Activated T-cell treated with anti-CD3 and anti-CD28 coated beads, Interleukin-2, amount 50 U/mL, for 1 hour (primary cell): ENCODE measurements around the gene CDH22.

ENCODE experiments used
- DNase-seq: peaks from one replicate; pipeline ENCODE4 v3.0.0-alpha.2; 2020

CDH22 gene

DNA sequence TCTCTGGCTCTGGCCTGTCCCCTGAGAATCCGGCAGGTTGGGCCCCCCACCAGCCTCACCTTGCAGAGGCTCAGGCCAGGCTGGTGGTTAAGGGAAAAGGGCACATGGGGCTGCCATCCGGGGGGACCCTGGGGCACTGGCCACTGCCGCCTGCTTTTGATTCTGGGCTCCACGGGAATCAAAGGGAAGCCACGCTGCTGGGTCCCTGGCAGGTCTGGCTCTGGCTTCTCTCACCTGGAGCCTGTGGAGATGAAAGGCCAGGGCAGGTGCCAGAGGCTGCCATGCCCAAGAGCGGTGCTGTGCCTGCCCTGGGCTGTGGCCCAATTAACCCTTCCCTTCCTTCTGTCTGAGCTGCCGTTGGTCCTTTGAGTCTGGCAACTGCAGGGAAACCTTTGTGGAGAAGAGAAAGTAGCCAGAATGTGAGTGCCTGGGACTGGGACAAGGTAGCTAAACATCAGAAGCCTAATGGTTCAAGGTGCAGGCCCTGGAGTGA lies 9.4 kb upstream of the CDH22 start:
- DNase-seq, result no peak

- DNase-seq, result no peak
Observed at GRCh38 chr20:46316984-46317684, 8.8 kb upstream of the CDH22 start.

- no peak for DNase-seq
Observed at GRCh38 chr20:46315311-46315710, 7.0 kb upstream of the CDH22 start.

DNA sequence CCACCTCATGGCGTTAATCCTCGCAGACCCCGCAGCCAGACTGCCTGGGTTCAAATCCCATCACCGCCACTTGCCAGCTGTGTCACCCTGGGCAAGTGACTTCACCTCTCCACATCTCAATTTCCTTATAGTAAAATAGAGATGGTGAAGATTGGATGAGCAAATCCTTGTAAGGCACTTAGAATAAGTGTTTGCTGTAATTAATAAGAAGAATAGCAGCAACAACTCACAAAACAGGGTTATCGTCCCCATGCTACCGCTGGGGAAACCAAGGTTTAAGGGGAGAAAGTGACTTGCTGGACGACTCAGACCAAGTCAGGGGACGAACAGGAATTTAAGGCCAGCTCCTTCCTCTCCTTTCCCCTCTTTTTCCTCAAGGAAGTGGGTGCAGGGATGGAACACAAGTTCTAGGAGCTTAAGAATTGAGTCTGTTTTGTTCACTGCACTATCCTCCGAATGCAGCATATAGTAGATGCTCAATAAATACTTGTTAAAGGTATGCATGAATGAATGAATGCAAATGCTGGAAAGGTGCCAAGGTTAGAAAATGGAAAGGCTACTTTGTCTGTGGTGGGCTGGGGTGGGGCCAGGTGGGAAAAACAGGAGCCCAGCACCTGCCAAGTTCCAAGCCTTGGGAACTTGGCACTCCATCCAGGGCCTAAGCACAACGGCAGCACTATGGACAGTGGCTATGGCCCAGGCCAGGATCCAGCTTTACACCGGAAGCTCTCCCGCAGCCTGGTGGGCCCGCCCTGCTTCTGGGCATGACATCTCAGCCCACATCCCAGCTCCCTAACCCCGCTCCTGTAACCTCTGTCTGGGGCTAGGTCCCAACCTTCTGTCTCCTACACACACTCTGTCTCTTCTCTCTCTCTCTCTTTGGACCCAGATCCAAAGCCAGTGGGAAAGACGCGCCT lies 4.9 kb upstream of the CDH22 start:
- DNase-seq, result no peak

DNA sequence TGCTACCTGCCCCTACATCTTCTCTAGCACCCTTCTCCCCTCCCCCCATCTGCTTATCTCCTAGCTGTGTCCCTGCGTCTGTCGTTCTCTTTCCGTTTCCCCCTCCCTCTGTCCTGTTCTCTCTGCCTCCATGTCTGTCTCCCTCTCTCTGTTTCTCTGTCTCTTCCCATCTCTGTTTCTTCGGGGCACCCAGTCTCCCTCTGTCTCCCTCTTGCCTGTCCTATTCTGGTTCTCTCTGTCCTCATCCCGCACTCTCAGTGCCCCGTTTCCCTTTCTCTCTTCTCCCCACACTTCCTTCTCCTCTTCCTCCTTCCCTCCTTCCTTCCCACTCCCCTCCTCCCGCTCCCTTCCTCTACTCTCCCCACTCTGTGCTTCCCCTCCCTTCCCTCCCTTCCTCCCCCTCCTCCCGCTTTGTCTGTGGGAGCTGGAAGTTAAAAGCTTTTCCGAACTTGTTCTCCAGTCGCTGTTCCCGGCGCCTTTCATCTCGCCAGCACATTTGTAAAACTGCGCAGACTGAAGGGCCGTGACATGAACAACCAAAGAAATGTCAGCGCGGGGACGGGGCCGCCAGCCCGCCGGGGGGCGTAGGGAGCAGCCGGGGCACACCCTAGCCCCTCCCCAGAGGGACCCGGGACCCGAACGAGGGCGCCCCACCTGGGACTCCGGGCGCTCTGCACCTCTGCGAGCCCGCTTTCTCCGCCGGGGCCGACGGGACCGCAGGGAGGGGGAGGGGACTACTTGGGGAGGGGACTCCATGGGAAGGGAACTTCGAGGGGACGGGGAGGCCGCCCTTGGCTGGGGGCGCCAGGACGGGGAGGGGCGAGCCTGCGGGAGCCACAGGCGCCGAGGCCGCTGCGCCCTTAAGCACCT lies 4.0 kb upstream of the CDH22 start:
- DNase-seq, result peak; percentile 25

DNA sequence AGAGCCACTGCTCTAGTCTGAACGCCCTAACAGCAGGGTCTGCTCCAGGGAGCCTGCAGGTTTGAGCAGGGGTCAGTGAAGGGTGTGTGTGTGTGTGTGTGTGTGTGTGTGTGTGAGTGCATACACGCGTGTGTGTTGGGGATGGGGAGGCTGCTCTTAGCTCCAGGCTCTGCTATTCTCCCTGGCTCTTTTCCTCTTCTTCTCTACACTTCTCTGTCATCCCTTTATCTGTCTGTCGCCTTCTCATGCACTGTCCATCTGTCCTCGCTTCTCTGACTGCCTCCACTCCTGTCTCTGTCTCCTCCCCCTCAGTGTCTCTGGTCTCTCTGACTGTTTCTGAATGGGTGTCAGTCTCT lies 3.4 kb upstream of the CDH22 start:
- DNase-seq, result no peak

- DNase-seq, result no peak
Observed at GRCh38 chr20:46311039-46311650, 2.8 kb upstream of the CDH22 start.

DNA sequence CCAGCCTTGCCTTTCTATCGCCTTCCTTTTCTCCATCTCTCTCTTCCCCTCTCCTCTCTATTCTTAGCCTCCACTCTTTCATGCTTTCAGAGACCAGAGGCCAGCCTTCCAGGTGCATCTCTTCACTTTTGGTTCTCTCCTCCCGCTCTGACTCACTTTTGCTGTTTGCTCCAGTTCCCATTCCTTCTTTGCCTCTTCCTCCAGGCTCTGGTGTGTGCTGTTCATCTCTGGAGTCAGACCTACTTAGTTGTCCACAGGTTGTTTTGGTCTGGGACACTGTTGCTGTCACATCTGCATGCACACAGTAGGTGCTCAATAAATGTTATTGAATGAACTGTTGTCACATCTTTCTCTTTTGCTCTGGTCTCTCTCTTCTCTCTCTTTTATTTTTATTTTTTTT lies 1.6 kb upstream of the CDH22 start:
- no peak for DNase-seq

DNA sequence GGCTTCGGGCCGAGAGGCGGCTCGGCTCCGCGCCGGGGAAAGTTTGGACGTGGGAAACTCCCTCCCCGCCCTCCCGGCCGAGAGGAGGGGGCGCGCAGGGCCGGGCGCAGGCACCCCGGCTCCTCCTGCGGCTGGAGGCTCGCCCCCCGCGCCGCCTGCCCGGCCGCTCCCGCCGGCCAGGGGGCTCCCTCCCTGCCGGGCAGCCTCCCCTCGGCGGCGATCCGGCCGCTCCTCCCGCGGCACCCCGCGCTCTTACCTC lies 370 bp downstream of the CDH22 start:
- DNase-seq, result no peak

DNA sequence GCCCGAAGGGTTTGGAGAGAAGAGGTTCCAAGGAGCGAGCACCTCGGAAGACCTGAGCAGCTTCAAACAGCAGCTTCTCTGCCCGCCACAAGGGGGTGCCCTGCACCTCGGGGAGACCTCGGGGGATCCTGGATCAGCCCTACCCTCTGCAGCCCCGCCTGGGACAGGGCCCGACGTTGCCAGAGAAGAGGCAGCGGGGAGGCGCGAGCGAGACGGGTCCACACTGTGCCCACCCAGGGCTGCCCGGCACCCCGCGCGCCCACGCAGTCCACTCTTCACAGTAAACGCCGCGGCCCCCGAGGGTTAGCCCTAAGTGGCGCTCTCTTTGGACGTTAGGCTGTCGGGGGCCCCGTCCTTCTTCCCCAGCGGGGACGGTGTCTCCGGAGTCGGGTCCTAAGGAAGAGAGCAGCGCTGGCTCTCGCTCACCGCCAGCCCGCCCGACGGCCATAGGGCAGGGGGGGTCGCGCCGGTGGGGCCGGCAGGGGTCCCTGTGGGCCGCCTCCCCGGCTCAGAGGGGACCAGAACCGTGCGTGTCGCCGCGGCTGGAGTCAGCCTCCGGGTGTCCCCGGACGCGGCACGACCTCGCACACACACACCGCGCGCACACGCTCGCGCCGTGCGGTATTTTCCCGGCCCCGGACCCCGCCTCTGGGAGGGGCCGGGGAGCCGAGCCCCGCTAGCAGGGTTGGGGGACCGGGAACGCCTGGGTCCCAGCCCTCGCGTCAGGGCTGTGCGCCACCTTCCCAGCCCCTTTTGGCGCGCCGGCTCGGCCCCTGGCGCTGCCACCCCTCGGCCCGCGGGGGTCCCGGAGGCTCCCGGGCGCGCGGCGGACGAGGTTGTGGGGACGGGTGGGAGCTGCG lies 929 bp downstream of the CDH22 start:
- DNase-seq, result peak; percentile 78

- no peak for DNase-seq
Observed at GRCh38 chr20:46306743-46307138, 1.6 kb downstream of the CDH22 start.

- DNase-seq, result no peak
Observed at GRCh38 chr20:46305973-46306360, 2.3 kb downstream of the CDH22 start.

DNA sequence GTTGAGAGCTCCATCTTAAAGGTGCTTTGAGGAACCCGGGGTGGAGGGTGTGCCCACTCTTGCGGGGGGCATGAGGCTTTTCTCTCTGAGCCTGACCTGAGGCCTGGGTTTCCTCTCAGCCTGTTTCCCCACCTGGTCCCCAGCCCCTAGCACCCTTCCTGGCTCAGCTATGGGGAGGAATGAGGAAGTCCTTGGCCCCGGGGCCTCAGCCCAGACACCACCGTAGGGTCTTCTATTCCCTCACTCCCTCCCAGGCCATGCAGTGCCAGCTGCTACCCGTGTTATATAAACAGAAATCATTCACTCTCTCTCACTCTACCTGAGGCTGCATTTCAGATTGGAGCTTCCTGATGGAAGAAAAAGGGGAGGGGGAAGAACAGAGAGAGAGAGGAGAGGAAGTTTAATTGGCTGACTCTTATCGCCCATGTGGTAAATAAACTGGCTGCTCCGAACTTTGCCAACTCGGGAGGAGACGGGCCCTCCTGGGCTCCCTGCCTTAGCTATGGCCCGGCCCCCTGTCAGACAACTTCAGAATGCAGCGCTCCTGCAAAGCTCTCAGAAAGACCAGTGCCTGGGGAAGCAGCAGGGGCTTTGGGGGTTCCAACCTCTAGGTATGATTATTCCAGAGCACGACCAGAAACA lies 2.8 kb downstream of the CDH22 start:
- DNase-seq, result no peak

DNA sequence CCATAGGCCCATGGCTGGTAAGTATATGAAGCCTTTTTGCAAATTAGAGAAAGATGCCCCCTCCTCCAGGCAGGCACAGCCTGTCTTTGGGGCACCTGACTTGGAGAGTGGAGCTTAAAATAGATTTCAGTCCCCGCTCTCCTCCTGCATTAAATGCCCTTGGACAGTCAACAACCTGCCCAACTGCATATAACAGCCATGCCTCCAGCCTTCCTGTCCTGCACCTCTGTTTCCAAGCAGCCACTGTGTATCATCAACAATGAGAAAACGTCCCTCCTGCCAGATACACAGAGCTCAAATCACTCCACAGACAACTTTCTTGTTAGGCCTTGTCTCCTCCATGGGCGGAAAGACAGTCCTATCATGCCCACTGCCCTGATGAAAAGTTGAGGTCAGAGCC lies 3.4 kb downstream of the CDH22 start:
- DNase-seq, result no peak

DNA sequence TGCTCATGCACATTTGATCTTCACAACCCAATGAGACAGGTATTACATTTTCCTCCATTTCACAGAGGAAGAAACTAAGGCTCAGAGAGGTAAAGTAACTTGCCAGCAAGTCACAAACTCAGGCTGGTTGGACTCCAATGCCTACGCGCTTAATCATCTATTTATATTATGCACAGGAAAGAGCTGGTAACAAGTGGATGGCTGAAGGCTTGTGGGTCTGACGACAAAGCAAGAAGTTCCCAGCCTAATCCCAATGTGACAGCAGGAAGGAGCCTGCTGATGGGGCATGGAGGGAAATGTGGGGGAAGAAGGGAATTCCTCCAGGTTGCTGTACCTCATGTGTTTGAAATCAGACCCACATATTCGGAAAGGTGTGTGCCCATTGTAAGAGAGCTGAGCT lies 3.9 kb downstream of the CDH22 start:
- DNase-seq, result no peak

DNA sequence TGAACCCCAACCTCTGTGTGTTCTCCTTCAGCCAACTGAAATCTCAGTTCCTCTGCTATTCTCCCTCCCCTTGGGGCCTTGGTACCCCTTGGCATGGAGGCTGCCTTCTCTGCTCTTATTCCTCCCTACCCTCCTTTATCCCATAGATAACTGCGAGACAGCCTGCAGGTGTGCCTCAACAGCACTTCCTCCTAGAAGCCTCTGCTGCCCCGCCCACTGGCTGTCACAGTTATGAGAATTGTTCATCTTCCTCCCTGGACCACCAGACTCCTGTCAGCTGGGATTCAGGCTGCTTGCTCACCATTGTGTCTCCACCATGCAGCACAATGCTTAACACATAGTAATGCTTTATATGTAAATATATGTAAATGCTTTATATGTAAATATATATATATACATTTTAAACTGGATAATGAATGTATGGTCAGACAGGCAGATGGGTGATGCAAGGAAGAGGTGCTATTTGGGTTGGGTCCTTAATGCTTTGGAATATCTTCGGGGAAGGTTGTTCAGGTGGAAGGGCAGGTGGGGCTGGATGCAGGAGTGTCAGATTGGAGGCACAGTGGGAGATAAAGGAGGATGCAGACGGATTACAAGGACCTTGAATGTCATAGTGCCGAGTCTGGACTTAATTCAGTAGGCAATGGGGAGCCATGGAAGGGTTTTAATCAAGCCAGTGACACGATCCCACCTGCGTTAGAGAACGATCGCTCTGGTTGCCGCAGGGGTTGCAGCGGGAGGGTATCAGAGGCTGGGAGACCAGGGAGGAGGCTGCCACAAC lies 4.9 kb downstream of the CDH22 start:
- DNase-seq, result no peak

DNA sequence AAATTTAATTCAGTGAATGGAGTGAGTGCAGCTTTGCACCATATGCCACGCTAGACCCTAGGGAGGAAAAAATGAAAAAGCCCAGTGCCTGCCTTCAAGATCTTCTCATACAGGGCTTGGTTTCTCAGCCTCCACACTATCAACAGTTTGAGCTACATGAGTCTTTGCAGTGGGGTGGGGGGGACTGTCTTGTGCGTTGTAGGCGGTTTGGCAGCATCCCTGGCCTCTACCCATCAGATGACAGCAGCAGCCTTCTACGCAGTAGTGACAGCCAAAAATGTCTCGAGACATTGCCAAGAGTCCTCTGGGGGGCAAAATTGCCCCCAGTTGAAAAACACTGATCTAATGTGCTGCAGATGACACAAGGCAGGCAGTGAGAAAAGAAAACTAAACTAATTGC lies 6.2 kb downstream of the CDH22 start:
- DNase-seq, result no peak

- DNase-seq, result no peak
Observed at GRCh38 chr20:46300281-46300680, 8.0 kb downstream of the CDH22 start.

GRCh38 chr20:46299078-46299477 lies 9.2 kb downstream of the CDH22 start:
- no peak for DNase-seq

- no peak for DNase-seq
Observed at GRCh38 chr20:46298374-46298773, 9.9 kb downstream of the CDH22 start.
